Fibroblast of the aortic adventitia (primary cell): ENCODE measurements around the gene MAPKAP1. TPM values are rescaled to one million over a fixed set of nuclear protein-coding genes. Genes with fewer than 3 reads are reported as not detected.

Source experiments
- DNase-seq: peaks from one replicate; pipeline ENCODE4 v3.0.0-alpha.2; 2010; ENCODE audit warnings: low read depth
- H3K4me3 ChIP-seq: 2 replicates; pipeline ENCODE4 v1.5.1; 2011; ENCODE audit warnings: low read depth, mild to moderate bottlenecking, control low read depth, low read length, moderate library complexity
- total RNA-seq: library from RNA; depleted of rRNA; stranded (reverse); fragments of >200 nt; gene quantifications from 2 replicates; pipeline ENCODE4 v1.2.3, GENCODE V29; 2012; ENCODE audit warnings: low replicate concordance
- TF ChIP-seq, protein P1 (sequence below): IDR thresholded peaks from 2 replicates; pipeline ENCODE4 v1.5.1; 2011; ENCODE audit warnings: mild to moderate bottlenecking, low read length, control low read depth, inconsistent platforms; ENCODE audit not compliant: insufficient read depth

The MAPKAP1 gene
- total RNA-seq, 1 donor, result 90.6 TPM

DNA sequence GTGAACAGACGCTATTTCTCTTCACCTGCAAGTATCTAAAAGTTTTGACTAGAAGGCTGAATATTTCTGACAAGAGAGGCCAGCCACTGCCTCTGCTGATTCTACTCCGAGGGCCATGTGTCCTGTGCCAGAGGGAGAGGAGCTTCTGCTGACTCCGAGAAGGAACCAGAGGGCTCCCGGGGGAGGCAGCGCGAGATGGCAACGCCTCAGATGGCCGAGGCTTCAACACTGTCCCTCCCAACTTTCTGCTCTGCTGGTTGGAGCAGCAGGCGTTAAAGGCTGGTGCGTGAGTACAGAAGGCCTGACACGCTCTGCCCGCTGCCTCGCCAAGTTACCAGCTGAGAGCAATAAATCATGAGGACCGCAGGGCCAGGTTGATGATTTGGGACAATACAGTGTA, 266.6 kb downstream of the MAPKAP1 start:
- TF ChIP-seq, protein P1, sequence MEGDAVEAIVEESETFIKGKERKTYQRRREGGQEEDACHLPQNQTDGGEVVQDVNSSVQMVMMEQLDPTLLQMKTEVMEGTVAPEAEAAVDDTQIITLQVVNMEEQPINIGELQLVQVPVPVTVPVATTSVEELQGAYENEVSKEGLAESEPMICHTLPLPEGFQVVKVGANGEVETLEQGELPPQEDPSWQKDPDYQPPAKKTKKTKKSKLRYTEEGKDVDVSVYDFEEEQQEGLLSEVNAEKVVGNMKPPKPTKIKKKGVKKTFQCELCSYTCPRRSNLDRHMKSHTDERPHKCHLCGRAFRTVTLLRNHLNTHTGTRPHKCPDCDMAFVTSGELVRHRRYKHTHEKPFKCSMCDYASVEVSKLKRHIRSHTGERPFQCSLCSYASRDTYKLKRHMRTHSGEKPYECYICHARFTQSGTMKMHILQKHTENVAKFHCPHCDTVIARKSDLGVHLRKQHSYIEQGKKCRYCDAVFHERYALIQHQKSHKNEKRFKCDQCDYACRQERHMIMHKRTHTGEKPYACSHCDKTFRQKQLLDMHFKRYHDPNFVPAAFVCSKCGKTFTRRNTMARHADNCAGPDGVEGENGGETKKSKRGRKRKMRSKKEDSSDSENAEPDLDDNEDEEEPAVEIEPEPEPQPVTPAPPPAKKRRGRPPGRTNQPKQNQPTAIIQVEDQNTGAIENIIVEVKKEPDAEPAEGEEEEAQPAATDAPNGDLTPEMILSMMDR, result no peak
- DNase-seq, result no peak
- no peak overlapping the region for H3K4me3 ChIP-seq

DNA sequence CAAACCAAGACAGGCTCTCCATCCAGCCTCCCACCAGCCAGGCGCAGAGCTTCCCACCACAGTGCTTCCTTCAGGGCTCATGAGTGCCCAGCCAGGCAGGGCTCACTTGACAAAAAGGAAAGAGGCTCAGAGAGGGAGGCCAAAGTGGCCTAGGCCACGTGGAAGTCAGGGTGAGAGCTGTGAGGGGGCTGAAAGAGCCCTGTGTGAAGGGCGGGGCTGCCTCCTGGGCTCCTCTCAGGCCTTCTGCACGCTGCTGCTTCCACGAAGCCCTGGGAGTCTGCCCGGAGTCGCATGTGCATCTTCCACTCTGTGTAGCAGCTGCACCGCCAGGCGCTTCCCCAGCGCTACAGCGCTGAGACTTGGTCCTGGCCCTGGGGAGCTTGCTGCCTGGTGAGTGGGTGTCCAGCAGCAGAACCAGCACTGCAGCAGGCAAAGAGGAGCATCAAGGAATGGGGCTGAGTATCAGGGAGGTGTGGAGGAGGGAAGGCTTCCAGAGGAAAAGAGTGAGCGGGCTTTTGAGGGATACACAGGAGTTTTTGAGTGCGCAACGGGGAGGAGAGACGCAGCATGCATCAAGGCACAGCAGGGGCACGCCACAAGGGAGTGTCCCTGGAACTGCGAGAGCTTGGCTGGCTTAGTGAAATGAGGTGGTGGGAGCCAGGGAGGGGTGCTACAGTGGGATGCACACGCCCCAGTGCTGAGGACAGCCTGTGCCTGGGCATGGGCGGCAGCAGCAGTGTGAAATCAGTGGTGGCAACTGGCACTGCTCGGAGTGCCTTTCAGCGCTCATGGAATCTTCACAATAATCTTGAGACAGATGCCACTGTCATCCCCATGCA, 267.4 kb downstream of the MAPKAP1 start:
- no peak for DNase-seq
- TF ChIP-seq, protein P1, result no peak
- no peak overlapping the region for H3K4me3 ChIP-seq

DNA sequence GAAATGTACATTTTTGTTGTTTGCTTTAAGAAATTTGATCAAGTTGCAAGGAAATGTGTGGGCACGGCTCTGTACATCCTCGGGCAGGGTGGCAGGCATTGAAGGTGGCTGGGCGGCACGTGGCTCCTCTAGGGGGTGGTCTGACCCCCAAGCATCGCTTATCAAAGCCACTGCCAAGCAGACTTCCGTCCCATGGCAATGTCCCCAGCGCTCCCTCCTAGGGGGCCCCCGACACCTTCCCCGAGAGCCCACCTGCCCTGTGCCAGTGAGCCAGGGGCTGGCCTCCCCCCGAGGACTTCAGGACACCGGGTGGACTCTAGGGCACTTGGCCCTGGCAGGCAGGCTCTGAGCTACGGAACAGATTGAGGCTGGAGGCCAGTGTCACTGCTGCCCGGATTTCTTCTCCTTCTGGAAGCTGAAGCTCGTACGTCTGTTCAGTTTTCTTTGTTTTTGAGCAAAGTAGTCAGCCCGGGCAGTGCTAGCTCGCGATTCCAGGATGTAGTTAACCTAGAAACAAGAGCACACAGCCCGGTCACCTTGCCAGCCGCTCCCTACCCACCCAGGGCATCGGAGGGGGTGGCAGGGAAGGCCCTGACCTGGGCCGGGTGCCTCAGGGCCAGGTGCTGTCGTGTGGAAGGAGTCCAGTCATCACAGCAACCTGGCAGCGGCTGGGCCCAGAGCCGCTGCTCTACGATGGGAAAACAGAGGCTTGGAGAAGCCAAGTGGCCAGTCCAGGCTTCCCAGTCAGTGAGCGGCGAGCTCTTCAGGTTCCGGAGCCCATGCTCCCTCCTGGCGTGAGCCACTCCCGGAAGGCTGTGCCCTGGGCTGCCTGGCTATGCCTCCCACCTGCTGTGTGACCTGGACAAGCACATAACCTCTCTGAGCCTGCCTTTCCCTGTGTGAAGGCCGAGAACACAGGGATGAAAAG, 268.2 kb downstream of the MAPKAP1 start:
- no peak for DNase-seq
- no peak overlapping the region for H3K4me3 ChIP-seq
- TF ChIP-seq, protein P1, result no peak

DNA sequence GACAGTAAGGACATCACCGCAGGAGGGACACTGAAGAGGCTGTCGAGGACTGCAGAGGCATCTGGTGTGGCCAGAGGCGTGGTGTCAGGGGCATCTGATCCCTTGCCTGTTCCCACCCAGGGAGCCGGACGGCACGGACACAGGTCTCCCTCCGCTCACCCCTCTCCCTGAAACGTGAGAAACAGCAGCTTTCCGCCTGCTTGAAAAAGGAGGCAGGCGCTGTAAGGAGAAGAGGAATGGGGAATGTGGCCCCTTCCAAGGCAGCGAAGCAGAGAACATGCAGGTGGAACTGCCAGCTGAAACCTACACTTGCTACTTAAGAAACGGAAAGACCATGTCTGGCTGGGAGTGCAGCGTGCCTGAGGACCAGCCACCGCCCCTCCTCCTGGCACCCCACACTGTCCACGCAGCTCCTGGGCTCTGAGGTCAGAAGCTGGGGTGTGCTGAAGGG, 269.2 kb downstream of the MAPKAP1 start:
- TF ChIP-seq, protein P1, result no peak
- H3K4me3 ChIP-seq, result no peak overlapping the region
- no peak for DNase-seq

DNA sequence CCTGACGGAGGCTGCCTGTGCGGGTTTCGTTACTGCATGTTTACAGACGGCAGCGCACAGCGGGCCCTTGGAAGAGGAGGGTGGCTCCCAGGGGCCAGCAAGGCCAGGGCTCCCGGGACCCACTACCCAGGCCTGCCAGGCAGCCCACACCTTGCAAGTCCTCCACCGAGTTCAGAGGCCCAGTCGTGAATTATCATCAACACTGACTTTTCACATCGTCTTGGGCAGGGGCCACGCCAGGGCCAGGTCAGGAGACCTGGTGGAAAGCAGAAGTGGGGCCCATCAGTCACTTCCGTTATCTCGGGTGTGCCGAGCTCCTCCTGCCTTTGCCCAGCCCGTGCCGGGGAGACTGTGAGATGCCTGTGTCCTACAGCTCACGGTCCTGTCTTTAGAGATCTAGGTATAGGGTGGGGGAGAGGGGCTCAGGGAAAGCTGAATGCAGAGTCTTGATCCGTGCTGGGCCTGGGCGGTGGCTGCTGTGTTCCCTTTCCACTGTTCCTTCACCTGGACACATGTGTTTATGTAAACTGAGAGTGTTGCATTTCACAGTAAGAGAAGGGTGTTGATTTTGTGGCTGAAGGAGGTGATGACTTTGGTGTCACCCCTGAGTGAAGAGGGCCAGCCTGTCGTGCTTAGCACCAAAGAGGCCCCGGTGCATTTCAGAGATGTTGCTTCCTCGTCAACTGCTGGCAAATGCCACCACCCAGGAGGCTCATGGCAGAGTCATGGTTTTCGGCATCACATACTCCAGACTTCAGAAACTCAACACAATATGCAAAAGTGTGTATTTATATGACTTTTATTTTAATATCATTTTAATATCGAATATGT, 270.2 kb downstream of the MAPKAP1 start:
- DNase-seq, result no peak
- TF ChIP-seq, protein P1, result no peak
- H3K4me3 ChIP-seq, result no peak overlapping the region
